Urothelium cell line (cell line): ENCODE measurements around the gene NLRC3.
"Not testable (repeated sequence)": the region's sequence is repeated elsewhere in the genome, so short reads cannot be mapped to it uniquely, and the experiment has no call there.

Experiments used
- DNase-seq: peaks from one replicate; pipeline ENCODE4 v3.0.0; 2011; ENCODE audit warnings: low spot score, mixed read lengths
- FAIRE-seq: peaks from 2 replicates; lab custom pipeline; 2011; peaks lifted over from hg19 to GRCh38; lab: Jason Lieb, UNC

The NLRC3 gene

GRCh38 chr16:3519581-3519980, 57.6 kb downstream of the NLRC3 start:
- no peak for DNase-seq
- FAIRE-seq, result no peak

GRCh38 chr16:3518986-3519348, 58.2 kb downstream of the NLRC3 start:
- FAIRE-seq, result no peak
- DNase-seq, result no peak

GRCh38 chr16:3518292-3518985, 58.8 kb downstream of the NLRC3 start:
- FAIRE-seq (no peak), DNase-seq (no peak)

- DNase-seq (no peak), FAIRE-seq (no peak)
Observed at GRCh38 chr16:3515897-3516296, 61.3 kb downstream of the NLRC3 start.

- FAIRE-seq (no peak), DNase-seq (no peak)
Observed at GRCh38 chr16:3514621-3515020, 62.6 kb downstream of the NLRC3 start.

- DNase-seq (no peak), FAIRE-seq (no peak)
Observed at GRCh38 chr16:3513892-3514583, 63.2 kb downstream of the NLRC3 start.

- FAIRE-seq (no peak), DNase-seq (no peak)
Observed at GRCh38 chr16:3511286-3512180, 65.7 kb downstream of the NLRC3 start.

- no peak for FAIRE-seq
- no peak for DNase-seq
Observed at GRCh38 chr16:3510416-3510815, 66.8 kb downstream of the NLRC3 start.

GRCh38 chr16:3509470-3509928, 67.7 kb downstream of the NLRC3 start:
- no peak for FAIRE-seq
- no peak for DNase-seq

- DNase-seq (no peak), FAIRE-seq (no peak)
Observed at GRCh38 chr16:3508736-3509135, 68.5 kb downstream of the NLRC3 start.

- no peak for DNase-seq
- no peak for FAIRE-seq
Observed at GRCh38 chr16:3503523-3503922, 73.7 kb downstream of the NLRC3 start.

GRCh38 chr16:3501783-3502400, 75.3 kb downstream of the NLRC3 start:
- no peak for DNase-seq
- no peak for FAIRE-seq

- DNase-seq, FAIRE-seq: not testable (repeated sequence)
Observed at GRCh38 chr16:3501412-3501761, 75.8 kb downstream of the NLRC3 start.

GRCh38 chr16:3498988-3499387, 78.2 kb downstream of the NLRC3 start:
- FAIRE-seq (no peak), DNase-seq (no peak)

GRCh38 chr16:3497771-3498170, 79.4 kb downstream of the NLRC3 start:
- FAIRE-seq, result no peak
- DNase-seq, result no peak

GRCh38 chr16:3496386-3496785, 80.8 kb downstream of the NLRC3 start:
- DNase-seq (no peak), FAIRE-seq (no peak)

- DNase-seq (no peak), FAIRE-seq (no peak)
Observed at GRCh38 chr16:3495176-3495575, 82.0 kb downstream of the NLRC3 start, which contains the start of gene C16orf90. TSS of gene C16orf90 (minus strand) at chr16:3495489. CDS start at chr16:3495421, 68 bp downstream.

- no peak for DNase-seq
- FAIRE-seq, result no peak
Observed at GRCh38 chr16:3494386-3494973, 82.7 kb downstream of the NLRC3 start.

- DNase-seq (no peak), FAIRE-seq (no peak)
Observed at GRCh38 chr16:3492356-3492755, 84.8 kb downstream of the NLRC3 start.

- FAIRE-seq, result no peak
Observed at GRCh38 chr16:3490911-3491629, 86.1 kb downstream of the NLRC3 start.

More at GRCh38 chr16:3490911-3491629, 86.1 kb downstream of the NLRC3 start:
- DNase-seq, result no peak
